IMR-90 (cell line): ENCODE measurements around the gene CTR9. TPM values are rescaled to one million over a fixed set of nuclear protein-coding genes. Genes with fewer than 3 reads are reported as not detected.

ENCODE experiments used
- ATAC-seq: fragments of 200-7000 bp; cut with Tn5 transposase; 2 replicates; pipeline ENCODE4 v1.9.1; 2020; ENCODE audit warnings: low read depth, mild to moderate bottlenecking, moderate library complexity
- BruUV-seq: library from RNA; stranded (reverse); fragments of 400-500 nt; replicated peaks from 2 replicates; lab custom pipeline; 2021; lab: Mats Ljungman, UMichigan
- CTCF ChIA-PET: fragments of 300-600 bp; formaldehyde crosslinking; extraction: SDS; loops from one replicate; lab custom pipeline; 2021; ENCODE audit warnings: antibody characterized with exemption; lab: Yijun Ruan, JAX
- POLR2A ChIA-PET: fragments of 300-600 bp; sonication (Branson Sonifier 250); formaldehyde crosslinking; loops from one replicate; lab custom pipeline; 2022; ENCODE audit warnings: antibody characterized with exemption; ENCODE audit not compliant: unreplicated experiment; lab: Charles Lee
- DNase-seq: peaks from one replicate; pipeline ENCODE4 v3.0.0; 2013
- H2AFZ ChIP-seq: replicated peaks from 2 replicates; pipeline ENCODE3; 2013; ENCODE audit warnings: low read length, mild to moderate bottlenecking; ENCODE audit not compliant: poor library complexity
- H2AK5ac ChIP-seq: 2 replicates; pipeline ENCODE4 v1.6.1; 2013; ENCODE audit warnings: low read depth, low read length, inconsistent platforms
- H2AK9ac ChIP-seq: replicated peaks from 2 replicates; pipeline ENCODE3; 2013; ENCODE audit warnings: mild to moderate bottlenecking, low read depth, low read length, moderate library complexity; ENCODE audit not compliant: poor library complexity
- H2BK120ac ChIP-seq: 2 replicates; pipeline ENCODE4 v1.6.1; 2013; ENCODE audit warnings: low read depth, low read length, inconsistent platforms
- H2BK15ac ChIP-seq: 3 replicates; pipeline ENCODE4 v1.6.1; 2013; ENCODE audit warnings: low read depth, low read length, inconsistent platforms
- H2BK20ac ChIP-seq: 2 replicates; pipeline ENCODE4 v1.6.1; 2013; ENCODE audit warnings: low read depth, mild to moderate bottlenecking, inconsistent platforms, low read length, moderate library complexity
- H2BK5ac ChIP-seq: 2 replicates; pipeline ENCODE4 v1.6.1; 2013; ENCODE audit warnings: mild to moderate bottlenecking, low read depth, low read length, inconsistent platforms; ENCODE audit not compliant: poor library complexity, severe bottlenecking
- H3K14ac ChIP-seq: replicated peaks from 2 replicates; pipeline ENCODE4 v1.6.1; 2013; ENCODE audit warnings: low read depth, low read length, inconsistent platforms
- H3K18ac ChIP-seq: 2 replicates; pipeline ENCODE4 v1.6.1; 2013; ENCODE audit warnings: low read depth, low read length, control low read depth
- H3K23ac ChIP-seq: 2 replicates; pipeline ENCODE4 v1.6.1; 2013; ENCODE audit warnings: low read depth, low read length, inconsistent platforms
- H3K27ac ChIP-seq: 2 replicates; pipeline ENCODE4 v1.5.1; 2013; ENCODE audit warnings: mild to moderate bottlenecking, control low read depth, low read length; ENCODE audit not compliant: insufficient read depth
- H3K27me3 ChIP-seq: 2 replicates; pipeline ENCODE4 v1.6.1; 2013; ENCODE audit warnings: low read length; ENCODE audit not compliant: control insufficient read depth, insufficient read depth
- H3K36me3 ChIP-seq: 2 replicates; pipeline ENCODE4 v1.6.1; 2013; ENCODE audit warnings: low read length, mixed read lengths; ENCODE audit not compliant: control insufficient read depth, insufficient read depth
- H3K4ac ChIP-seq: 2 replicates; pipeline ENCODE4 v1.6.1; 2013; ENCODE audit warnings: low read depth, low read length, inconsistent platforms
- H3K4me1 ChIP-seq: 2 replicates; pipeline ENCODE4 v1.6.1; 2013; ENCODE audit warnings: low read length, mixed read lengths; ENCODE audit not compliant: control insufficient read depth, insufficient read depth
- H3K4me2 ChIP-seq: 2 replicates; pipeline ENCODE4 v1.6.1; 2013; ENCODE audit warnings: low read depth, mild to moderate bottlenecking, control low read depth, low read length, moderate library complexity
- H3K4me3 ChIP-seq: 2 replicates; pipeline ENCODE4 v1.5.1; 2013; ENCODE audit warnings: low read depth, mild to moderate bottlenecking, control low read depth, low read length, moderate library complexity; ENCODE audit not compliant: insufficient read depth
- H3K56ac ChIP-seq: 2 replicates; pipeline ENCODE4 v1.6.1; 2013; ENCODE audit warnings: low read length, inconsistent platforms; ENCODE audit not compliant: insufficient read depth; ENCODE audit errors: extremely low read depth
- H3K79me1 ChIP-seq, 2 experiments: 2 replicates each; pipeline ENCODE4 v1.6.1; 2013; ENCODE audit warnings: low read length in 2 of 2, inconsistent platforms in 1 of 2, low read depth in 1 of 2
- H3K9ac ChIP-seq: 2 replicates; pipeline ENCODE4 v1.6.1; 2013; ENCODE audit warnings: low read depth, low read length, control low read depth
- H3K9me1 ChIP-seq: 2 replicates; pipeline ENCODE4 v1.6.1; 2013; ENCODE audit warnings: low read length, inconsistent platforms; ENCODE audit not compliant: insufficient read depth
- H3K9me3 ChIP-seq: 2 replicates; pipeline ENCODE4 v1.6.1; 2013; ENCODE audit warnings: low read length; ENCODE audit not compliant: control insufficient read depth, insufficient read depth
- H4K20me1 ChIP-seq: 2 replicates; pipeline ENCODE4 v1.6.1; 2013; ENCODE audit warnings: low read length, inconsistent platforms; ENCODE audit not compliant: insufficient read depth
- H4K5ac ChIP-seq: 2 replicates; pipeline ENCODE4 v1.6.1; 2013; ENCODE audit warnings: mild to moderate bottlenecking, low read depth, low read length, control low read depth
- H4K8ac ChIP-seq, 2 experiments: 2 replicates each; pipeline ENCODE4 v1.6.1; 2013; ENCODE audit warnings: low read depth in 2 of 2, low read length in 2 of 2, control low read depth in 1 of 2, inconsistent platforms in 1 of 2
- H4K91ac ChIP-seq: 2 replicates; pipeline ENCODE4 v1.6.1; 2013; ENCODE audit warnings: low read depth, low read length, inconsistent platforms; ENCODE audit not compliant: insufficient read depth
- BHLHE40 ChIP-seq: fragments of 150-350 bp; IDR thresholded peaks from 2 replicates; pipeline ENCODE4 v1.6.1; 2016; ENCODE audit warnings: mild to moderate bottlenecking, low read depth, low read length
- CEBPB ChIP-seq: IDR thresholded peaks from 2 replicates; pipeline ENCODE4 v1.6.1; 2012; ENCODE audit warnings: low read depth, low read length, improper control_type of control experiment
- CHD1 ChIP-seq: IDR thresholded peaks from 2 replicates; pipeline ENCODE4 v1.6.1; 2012; ENCODE audit warnings: low read depth, low read length, improper control_type of control experiment
- FOS ChIP-seq: fragments of 150-350 bp; IDR thresholded peaks from 2 replicates; pipeline ENCODE4 v1.6.1; 2016; ENCODE audit warnings: low read depth, low read length
- MAFK ChIP-seq: IDR thresholded peaks from 2 replicates; pipeline ENCODE4 v1.6.1; 2012; ENCODE audit warnings: low read depth, low read length, improper control_type of control experiment
- MAZ ChIP-seq: IDR thresholded peaks from 2 replicates; pipeline ENCODE4 v1.6.1; 2012; ENCODE audit warnings: low read depth, mild to moderate bottlenecking, low read length, improper control_type of control experiment, moderate library complexity, borderline replicate concordance
- MXI1 ChIP-seq: IDR thresholded peaks from 2 replicates; pipeline ENCODE4 v1.6.1; 2012; ENCODE audit warnings: low read depth, mild to moderate bottlenecking, low read length, moderate library complexity, borderline replicate concordance
- NFE2L2 ChIP-seq: fragments of 150-350 bp; IDR thresholded peaks from 2 replicates; pipeline ENCODE4 v1.6.1; 2016; ENCODE audit warnings: low read depth, mild to moderate bottlenecking, low read length
- POLR2A ChIP-seq: IDR thresholded peaks from 2 replicates; pipeline ENCODE4 v1.6.1; 2012; ENCODE audit warnings: mild to moderate bottlenecking, low read depth, low read length
- RAD21 ChIP-seq: IDR thresholded peaks from 2 replicates; pipeline ENCODE4 v1.6.1; 2012; ENCODE audit warnings: low read length, improper control_type of control experiment
- RCOR1 ChIP-seq: IDR thresholded peaks from 2 replicates; pipeline ENCODE4 v1.6.1; 2012; ENCODE audit warnings: mild to moderate bottlenecking, low read length, improper control_type of control experiment; ENCODE audit not compliant: insufficient replicate concordance
- RFX5 ChIP-seq: IDR thresholded peaks from 2 replicates; pipeline ENCODE4 v1.8.0; 2012; ENCODE audit warnings: low read depth, mild to moderate bottlenecking, low read length, moderate library complexity
- SMC3 ChIP-seq: fragments of 150-350 bp; IDR thresholded peaks from 2 replicates; pipeline ENCODE4 v1.6.1; 2016; ENCODE audit warnings: low read depth, mild to moderate bottlenecking, antibody characterized with exemption, low read length, moderate library complexity
- WGBS, 2 experiments: methylation state at CpG; one replicate each; pipeline versions ENCODE4 v1.1.5 to v1.1.7; 2013; ENCODE audit warnings: missing lambda C conversion rate in 2 of 2; ENCODE audit not compliant: insufficient read length in 1 of 2; ENCODE audit errors: extremely low coverage in 2 of 2; 5-methylcytosine and 5-hydroxymethylcytosine counted together
- dilution Hi-C: fragments of 300-500 bp; cut with HindIII; formaldehyde crosslinking; loops from one replicate; pipeline ENCODE4 v1.14.3; 2018; ENCODE audit warnings: low sequenced_read_pairs; ENCODE audit not compliant: unreplicated experiment
- in situ Hi-C: fragments of 300-500 bp; cut with MboI; formaldehyde crosslinking; loops from 3 replicates; pipeline ENCODE4 v1.14.3; 2019; ENCODE audit warnings: low sequenced_read_pairs, inconsistent platforms, mixed read lengths
- intact Hi-C: fragments of 100-400 bp; cut with micrococcal nuclease; formaldehyde crosslinking; loops from 2 replicates; pipeline ENCODE4 v1.10.0; 2022
- polyA plus RNA-seq, 3 experiments: library from polyadenylated mRNA; depleted of rRNA; stranded (reverse); fragments of >200 nt; gene quantifications; 2 replicates each; pipeline ENCODE4 v1.2.3, GENCODE V29; 2012; ENCODE audit warnings: low replicate concordance in 1 of 3
- total RNA-seq: library from RNA; depleted of rRNA; stranded (reverse); fragments of >200 nt; gene quantifications from 2 replicates; pipeline ENCODE4 v1.2.3, GENCODE V29; 2012
- TF ChIP-seq, protein P1 (sequence below): fragments of 150-350 bp; IDR thresholded peaks from 2 replicates; pipeline ENCODE4 v1.6.1; 2016; ENCODE audit warnings: low read depth, mild to moderate bottlenecking, low read length, moderate library complexity, borderline replicate concordance
- TF ChIP-seq, protein P2 (sequence below): fragments of 150-350 bp; IDR thresholded peaks from 2 replicates; pipeline ENCODE4 v1.6.1; 2017; ENCODE audit warnings: mild to moderate bottlenecking, antibody characterized with exemption, low read length, low read depth
- TF ChIP-seq, protein P3 (sequence below): conservative IDR thresholded peaks from 2 replicates; pipeline ENCODE4 v1.5.1; 2012; ENCODE audit warnings: mild to moderate bottlenecking, low read depth, low read length, improper control_type of control experiment

Gene CTR9
- total and polyA plus RNA-seq, 2 of the 4 experiments (the other 2 are of a cell fraction): 16.8 to 37.1 TPM

DNA sequence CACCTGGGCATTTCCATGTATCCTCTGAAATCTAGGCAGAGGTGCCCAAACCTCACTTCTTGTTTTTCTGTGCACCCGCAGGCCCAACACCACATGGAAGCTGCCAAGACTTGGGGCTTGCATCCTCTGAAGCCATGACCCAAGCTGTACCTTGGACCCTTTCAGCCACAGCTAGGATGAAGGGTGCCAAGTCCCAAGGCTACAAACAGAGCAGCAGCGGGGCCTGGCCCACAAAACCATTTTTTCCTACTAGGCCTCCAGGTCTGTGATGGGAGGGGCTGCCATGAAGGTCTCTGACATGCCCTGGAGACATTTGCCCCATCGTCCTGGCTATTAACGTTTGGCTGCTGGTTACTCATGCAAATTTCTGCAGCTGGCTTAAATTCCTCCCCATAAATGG lies 78.1 kb downstream of the CTR9 start:
- no peak overlapping the region for H3K4me3 ChIP-seq
- H2BK120ac ChIP-seq: no peak overlapping the region
- H3K14ac ChIP-seq: no peak overlapping the region
- ChIA-PET POLR2A (interaction anchor here (0.6 kb wide), 1 partner anchor 1238 kb away, joined by 3 read pairs; no protein-coding TSS in a partner anchor), CTCF (no interaction called here)
- no peak overlapping the region for H3K18ac ChIP-seq
- H3K9me3 ChIP-seq: no peaks in the 10 kb centered on the region
- H3K56ac ChIP-seq: no peak overlapping the region
- H2AFZ ChIP-seq: no peak overlapping the region
- H3K4me1 ChIP-seq: no peaks in the 10 kb centered on the region
- no peaks in the 10 kb centered on the region for H4K20me1 ChIP-seq
- no peak overlapping the region for H4K91ac ChIP-seq
- H3K23ac ChIP-seq: no peak overlapping the region
- no peak overlapping the region for H3K9ac ChIP-seq
- H4K8ac ChIP-seq: no peak overlapping the region
- WGBS, 2 experiments: 100% methylated on average over 1 of the region's 4 CpGs; no CpG with 5 or more reads in 1 of the 2 experiments
- in situ Hi-C loops: no loop called here
- BruUV-seq: no TSS peak
- H3K36me3 ChIP-seq: no peaks in the 10 kb centered on the region
- no peak for ATAC-seq
- no peaks in the 10 kb centered on the region for H3K79me1 ChIP-seq
- no peak overlapping the region for H3K4ac ChIP-seq
- dilution Hi-C loops: no loop called here
- H2AK5ac ChIP-seq: no peak overlapping the region
- no peak overlapping the region for H3K4me2 ChIP-seq
- intact Hi-C loops: no loop called here
- H2BK15ac ChIP-seq: no peak overlapping the region
- no peak overlapping the region for H2BK20ac ChIP-seq
- H4K5ac ChIP-seq: no peak overlapping the region
- no peak overlapping the region for H2AK9ac ChIP-seq
- no peaks in the 10 kb centered on the region for H3K27me3 ChIP-seq
- H3K9me1 ChIP-seq: no peaks in the 10 kb centered on the region
- DNase-seq: no peak
- H3K27ac ChIP-seq: no peak overlapping the region
- TF ChIP-seq RAD21 (no peak), SMC3 (no peak), CHD1 (no peak), FOS (no peak), MAFK (no peak), RFX5 (no peak), BHLHE40 (no peak), MXI1 (no peak), RCOR1 (no peak), CEBPB (no peak), NFE2L2 (no peak), MAZ (no peak), POLR2A (no peak)
- TF ChIP-seq, protein P1, sequence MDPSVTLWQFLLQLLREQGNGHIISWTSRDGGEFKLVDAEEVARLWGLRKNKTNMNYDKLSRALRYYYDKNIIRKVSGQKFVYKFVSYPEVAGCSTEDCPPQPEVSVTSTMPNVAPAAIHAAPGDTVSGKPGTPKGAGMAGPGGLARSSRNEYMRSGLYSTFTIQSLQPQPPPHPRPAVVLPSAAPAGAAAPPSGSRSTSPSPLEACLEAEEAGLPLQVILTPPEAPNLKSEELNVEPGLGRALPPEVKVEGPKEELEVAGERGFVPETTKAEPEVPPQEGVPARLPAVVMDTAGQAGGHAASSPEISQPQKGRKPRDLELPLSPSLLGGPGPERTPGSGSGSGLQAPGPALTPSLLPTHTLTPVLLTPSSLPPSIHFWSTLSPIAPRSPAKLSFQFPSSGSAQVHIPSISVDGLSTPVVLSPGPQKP: no peak
- TF ChIP-seq, protein P2, sequence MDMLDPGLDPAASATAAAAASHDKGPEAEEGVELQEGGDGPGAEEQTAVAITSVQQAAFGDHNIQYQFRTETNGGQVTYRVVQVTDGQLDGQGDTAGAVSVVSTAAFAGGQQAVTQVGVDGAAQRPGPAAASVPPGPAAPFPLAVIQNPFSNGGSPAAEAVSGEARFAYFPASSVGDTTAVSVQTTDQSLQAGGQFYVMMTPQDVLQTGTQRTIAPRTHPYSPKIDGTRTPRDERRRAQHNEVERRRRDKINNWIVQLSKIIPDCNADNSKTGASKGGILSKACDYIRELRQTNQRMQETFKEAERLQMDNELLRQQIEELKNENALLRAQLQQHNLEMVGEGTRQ: no peak
- TF ChIP-seq, protein P3, sequence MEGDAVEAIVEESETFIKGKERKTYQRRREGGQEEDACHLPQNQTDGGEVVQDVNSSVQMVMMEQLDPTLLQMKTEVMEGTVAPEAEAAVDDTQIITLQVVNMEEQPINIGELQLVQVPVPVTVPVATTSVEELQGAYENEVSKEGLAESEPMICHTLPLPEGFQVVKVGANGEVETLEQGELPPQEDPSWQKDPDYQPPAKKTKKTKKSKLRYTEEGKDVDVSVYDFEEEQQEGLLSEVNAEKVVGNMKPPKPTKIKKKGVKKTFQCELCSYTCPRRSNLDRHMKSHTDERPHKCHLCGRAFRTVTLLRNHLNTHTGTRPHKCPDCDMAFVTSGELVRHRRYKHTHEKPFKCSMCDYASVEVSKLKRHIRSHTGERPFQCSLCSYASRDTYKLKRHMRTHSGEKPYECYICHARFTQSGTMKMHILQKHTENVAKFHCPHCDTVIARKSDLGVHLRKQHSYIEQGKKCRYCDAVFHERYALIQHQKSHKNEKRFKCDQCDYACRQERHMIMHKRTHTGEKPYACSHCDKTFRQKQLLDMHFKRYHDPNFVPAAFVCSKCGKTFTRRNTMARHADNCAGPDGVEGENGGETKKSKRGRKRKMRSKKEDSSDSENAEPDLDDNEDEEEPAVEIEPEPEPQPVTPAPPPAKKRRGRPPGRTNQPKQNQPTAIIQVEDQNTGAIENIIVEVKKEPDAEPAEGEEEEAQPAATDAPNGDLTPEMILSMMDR: no peak
- no peak overlapping the region for H2BK5ac ChIP-seq
